Liver (tissue), 9 donors: ENCODE data around the gene FBXL15. TPM values are rescaled to one million over a fixed set of nuclear protein-coding genes. Genes with fewer than 3 reads are reported as not detected.

Experiments used
- DNase-seq: peaks from one replicate; pipeline ENCODE4 v3.0.0-alpha.2; 2017; ENCODE audit warnings: low spot score
- H3K27ac ChIP-seq, 2 donors: one replicate each; pipeline ENCODE4 v1.7.0; 2013; ENCODE audit warnings: inconsistent platforms in 2 of 2, low read length in 2 of 2, control low read depth in 1 of 2, low read depth in 1 of 2, mild to moderate bottlenecking in 1 of 2
- H3K27me3 ChIP-seq, 4 donors: one replicate each; pipeline versions ENCODE4 v1.6.1 to v1.7.0; 2013; ENCODE audit warnings: low read length in 3 of 4, inconsistent platforms in 1 of 4, mild to moderate bottlenecking in 1 of 4, moderate library complexity in 1 of 4; ENCODE audit not compliant: control insufficient read depth in 4 of 4, insufficient read depth in 4 of 4
- H3K36me3 ChIP-seq, 4 donors: one replicate each; pipeline versions ENCODE4 v1.6.1 to v1.7.0; 2013; ENCODE audit warnings: low read length in 3 of 4, mild to moderate bottlenecking in 3 of 4, low read depth in 1 of 4, moderate library complexity in 1 of 4; ENCODE audit not compliant: control insufficient read depth in 4 of 4, insufficient read depth in 3 of 4
- H3K4me1 ChIP-seq, 4 donors: one replicate each; pipeline versions ENCODE4 v1.6.1 to v1.7.0; 2013; ENCODE audit warnings: low read length in 3 of 4, mild to moderate bottlenecking in 3 of 4, moderate library complexity in 1 of 4; ENCODE audit not compliant: control insufficient read depth in 4 of 4, insufficient read depth in 4 of 4
- H3K4me3 ChIP-seq, 3 donors: one replicate each; pipeline versions ENCODE4 v1.6.1 to v1.7.0; 2013; ENCODE audit warnings: low read length in 3 of 3, control low read depth in 1 of 3, low read depth in 1 of 3, mild to moderate bottlenecking in 1 of 3
- H3K9ac ChIP-seq, 2 donors: one replicate each; pipeline ENCODE4 v1.7.0; 2013; ENCODE audit warnings: low read length in 2 of 2, mild to moderate bottlenecking in 2 of 2, moderate library complexity in 2 of 2, control low read depth in 1 of 2, low read depth in 1 of 2
- H3K9me3 ChIP-seq, 4 donors: one replicate each; pipeline versions ENCODE4 v1.6.1 to v1.7.0; 2013; ENCODE audit warnings: low read length in 3 of 4; ENCODE audit not compliant: control insufficient read depth in 4 of 4
- ATF3 ChIP-seq: IDR thresholded peaks from 2 replicates; pipeline ENCODE4 v1.6.1; 2016; ENCODE audit warnings: antibody characterized with exemption
- CTCF ChIP-seq: fragments of 150-350 bp; IDR thresholded peaks from 2 replicates; pipeline ENCODE4 v1.5.1; 2017; ENCODE audit warnings: improper control_type of control experiment, low read depth, low read length; ENCODE audit not compliant: missing input control
- EGR1 ChIP-seq, 2 donors: IDR thresholded peaks; 2 replicates each; pipeline ENCODE4 v1.6.1; 2016 to 2018; ENCODE audit warnings: antibody characterized with exemption in 2 of 2, low read depth in 2 of 2
- FOXA1 ChIP-seq: IDR thresholded peaks from 2 replicates; pipeline ENCODE4 v1.6.1; 2016; ENCODE audit warnings: antibody characterized with exemption
- FOXA2 ChIP-seq: IDR thresholded peaks from 2 replicates; pipeline ENCODE4 v1.6.1; 2016; ENCODE audit warnings: antibody characterized with exemption
- HNF4G ChIP-seq: IDR thresholded peaks from 2 replicates; pipeline ENCODE4 v1.6.1; 2016; ENCODE audit warnings: antibody characterized with exemption
- JUND ChIP-seq, 2 donors: IDR thresholded peaks; 2 replicates each; pipeline ENCODE4 v1.6.1; 2016; ENCODE audit warnings: antibody characterized with exemption in 2 of 2
- NR2F2 ChIP-seq: IDR thresholded peaks from 2 replicates; pipeline ENCODE4 v1.6.1; 2016; ENCODE audit warnings: antibody characterized with exemption
- REST ChIP-seq: IDR thresholded peaks from 2 replicates; pipeline ENCODE4 v1.6.1; 2016; ENCODE audit warnings: antibody characterized with exemption, mild to moderate bottlenecking
- RXRA ChIP-seq, 2 donors: IDR thresholded peaks; 2 replicates each; pipeline ENCODE4 v1.6.1; 2017 to 2018; ENCODE audit warnings: antibody characterized with exemption in 2 of 2, mild to moderate bottlenecking in 1 of 2
- SP1 ChIP-seq: IDR thresholded peaks from 2 replicates; pipeline ENCODE4 v1.6.1; 2018; ENCODE audit warnings: antibody characterized with exemption, mild to moderate bottlenecking
- TAF1 ChIP-seq: conservative IDR thresholded peaks from 2 replicates; pipeline ENCODE4 v1.6.1; 2016; ENCODE audit warnings: antibody characterized with exemption, mild to moderate bottlenecking
- YY1 ChIP-seq: IDR thresholded peaks from 2 replicates; pipeline ENCODE4 v1.6.1; 2016; ENCODE audit warnings: antibody characterized with exemption, mild to moderate bottlenecking
- ZBTB33 ChIP-seq: IDR thresholded peaks from 2 replicates; pipeline ENCODE4 v1.6.1; 2016; ENCODE audit warnings: antibody characterized with exemption
- WGBS: extraction: QIAGEN DNeasy Blood & Tissue Kit; methylation state at CpG from one replicate; pipeline ENCODE4 v1.1.7; 2013; 5-methylcytosine and 5-hydroxymethylcytosine counted together
- polyA plus RNA-seq, 2 donors: library from polyadenylated mRNA; stranded (reverse) in 1 of 2; unstranded in 1 of 2; fragments of 200-250 nt in 1 of 2; fragments of >200 nt in 1 of 2; fragmentation: Nextera tagmentation in 1 of 2; extraction: Ambion mirVana in 1 of 2; gene quantifications; one replicate each; pipeline versions ENCODE4 v1.2.1 to v1.2.3, GENCODE V29; 2013 to 2015
- total RNA-seq, 2 donors: library from RNA; depleted of rRNA; stranded (reverse); fragments of >200 nt; gene quantifications; one replicate each; pipeline ENCODE4 v1.2.3, GENCODE V29; 2014
- donor health status: healthy.
- donor health status: healthy.
- donor health status: healthy.
- donor health status: healthy.
- donor health status: healthy.

FBXL15 gene
- total and polyA plus RNA-seq, 4 donors = 4.4 to 14.4 (median 10.0) TPM

GRCh38 chr10:102418622-102419268, 1.9 kb upstream of the FBXL15 start, which contains the start of gene PSD:
Gene PSD (minus strand): TSS chr10:102418785. CDS start chr10:102417038, 1,747 bp downstream.
- Histone ChIP-seq H3K9me3 (no peaks in the 10 kb centered on the region), H3K27me3 (no peaks in the 10 kb centered on the region), H3K27ac (no peak within 1 kb of the TSS), H3K4me1 (peaks cover 12 to 42% (median 30%) of the 10 kb centered on the region in 4 donors), H3K4me3 (peak within 1 kb of the TSS; percentile 86 to 91 (median 87)), H3K9ac (no peak within 1 kb of the TSS), H3K36me3 (peaks cover 0 to 2% (median 0%) of the 10 kb centered on the region in 4 donors)
- DNase-seq = no peak
- no peak for TF ChIP-seq TAF1
- no peak for TF ChIP-seq RXRA (IDR thresholded peaks at IDR 0.05)
- no peak for TF ChIP-seq REST
- no peak for TF ChIP-seq CTCF
- no peak for TF ChIP-seq JUND (IDR thresholded peaks at IDR 0.05)
- no peak for TF ChIP-seq FOXA2
- TF ChIP-seq ATF3 = no peak
- TF ChIP-seq HNF4G = no peak
- no peak for TF ChIP-seq SP1
- TF ChIP-seq YY1 = no peak
- TF ChIP-seq EGR1 (IDR thresholded peaks at IDR 0.05; ENCODE audit: low read depth in 2 of 2) = no peak
- WGBS = 8% methylated on average over 45 of the region's 45 CpGs

- no peak overlapping the region for H3K27ac ChIP-seq
- WGBS = 2% methylated on average over 54 of the region's 54 CpGs
- peaks cover 0 to 8% (median 0%) of the 10 kb centered on the region in 4 donors for H3K36me3 ChIP-seq
- no peak overlapping the region for H3K9ac ChIP-seq
- TF ChIP-seq HNF4G (no peak), REST (peak; percentile 99), FOXA1 (no peak), FOXA2 (no peak), ZBTB33 (no peak), NR2F2 (no peak)
- no peaks in the 10 kb centered on the region for H3K9me3 ChIP-seq
- H3K4me1 ChIP-seq = peaks cover 12 to 42% (median 30%) of the 10 kb centered on the region in 4 donors
- H3K27me3 ChIP-seq = no peaks in the 10 kb centered on the region
- DNase-seq = peak; percentile 69
- H3K4me3 ChIP-seq = peak overlapping the region; percentile 86 to 91 (median 87)
These were observed 1.1 kb upstream of the FBXL15 start for GRCh38 chr10:102419269-102420180.
